Bronchial epithelial cell (primary cell): Measurements from ENCODE around the gene EFNB3. TPM values are rescaled to one million over a fixed set of nuclear protein-coding genes. Genes with fewer than 3 reads are reported as not detected.

Source experiments
- DNase-seq: peaks from one replicate; pipeline ENCODE4 v3.0.0-alpha.2; 2010; ENCODE audit warnings: low read depth
- FAIRE-seq: peaks from 2 replicates; lab custom pipeline; 2011; peaks lifted over from hg19 to GRCh38; lab: Jason Lieb, UNC
- H3K27me3 ChIP-seq: 2 replicates; pipeline ENCODE4 v1.5.1; 2011; ENCODE audit warnings: low read length; ENCODE audit not compliant: control insufficient read depth, insufficient read depth
- H3K36me3 ChIP-seq: 2 replicates; pipeline ENCODE4 v1.5.1; 2011; ENCODE audit warnings: low read length; ENCODE audit not compliant: control insufficient read depth, insufficient read depth
- H3K4me3 ChIP-seq: 2 replicates; pipeline ENCODE4 v1.5.1; 2011; ENCODE audit warnings: mild to moderate bottlenecking, low read depth, low read length, control low read depth
- total RNA-seq: library from RNA; depleted of rRNA; stranded (reverse); fragments of >200 nt; gene quantifications from 2 replicates; pipeline ENCODE4 v1.2.1, GENCODE V29; 2014
- TF ChIP-seq, protein P1 (sequence below): IDR thresholded peaks from 2 replicates; pipeline ENCODE4 v1.5.1; 2011; ENCODE audit warnings: mild to moderate bottlenecking, moderate library complexity, low read length, control low read depth, inconsistent platforms; ENCODE audit not compliant: insufficient read depth, severe bottlenecking

The EFNB3 gene
- total RNA-seq, 1 donor from 2014 or later: under 0.01 TPM

DNA sequence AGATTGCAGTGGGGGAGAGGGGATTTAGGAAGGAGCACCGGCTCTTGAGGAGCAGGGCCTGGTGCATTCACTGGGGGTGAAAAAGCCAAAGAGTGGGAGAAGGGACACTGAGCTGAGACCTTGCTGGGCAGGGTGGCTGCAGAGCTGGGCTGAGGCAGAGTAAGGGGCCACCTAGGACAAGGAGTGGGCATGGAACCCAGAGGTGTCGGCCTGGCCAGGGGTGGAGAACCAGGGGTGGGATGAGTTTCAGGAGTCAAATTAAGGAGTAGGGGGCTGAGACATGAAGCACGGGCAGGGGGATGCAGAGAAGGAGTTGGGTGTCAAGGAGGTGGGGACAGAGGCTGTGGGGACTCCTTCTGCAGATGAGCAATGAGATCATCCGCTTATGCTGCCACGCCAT is 32.6 kb downstream of the EFNB3 start:
- TF ChIP-seq, protein P1, sequence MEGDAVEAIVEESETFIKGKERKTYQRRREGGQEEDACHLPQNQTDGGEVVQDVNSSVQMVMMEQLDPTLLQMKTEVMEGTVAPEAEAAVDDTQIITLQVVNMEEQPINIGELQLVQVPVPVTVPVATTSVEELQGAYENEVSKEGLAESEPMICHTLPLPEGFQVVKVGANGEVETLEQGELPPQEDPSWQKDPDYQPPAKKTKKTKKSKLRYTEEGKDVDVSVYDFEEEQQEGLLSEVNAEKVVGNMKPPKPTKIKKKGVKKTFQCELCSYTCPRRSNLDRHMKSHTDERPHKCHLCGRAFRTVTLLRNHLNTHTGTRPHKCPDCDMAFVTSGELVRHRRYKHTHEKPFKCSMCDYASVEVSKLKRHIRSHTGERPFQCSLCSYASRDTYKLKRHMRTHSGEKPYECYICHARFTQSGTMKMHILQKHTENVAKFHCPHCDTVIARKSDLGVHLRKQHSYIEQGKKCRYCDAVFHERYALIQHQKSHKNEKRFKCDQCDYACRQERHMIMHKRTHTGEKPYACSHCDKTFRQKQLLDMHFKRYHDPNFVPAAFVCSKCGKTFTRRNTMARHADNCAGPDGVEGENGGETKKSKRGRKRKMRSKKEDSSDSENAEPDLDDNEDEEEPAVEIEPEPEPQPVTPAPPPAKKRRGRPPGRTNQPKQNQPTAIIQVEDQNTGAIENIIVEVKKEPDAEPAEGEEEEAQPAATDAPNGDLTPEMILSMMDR: no peak
- DNase-seq (no peak), FAIRE-seq (no peak)
- Histone ChIP-seq H3K36me3 (no peaks in the 10 kb centered on the region), H3K4me3 (no peak overlapping the region), H3K27me3 (peaks cover 2% of the 10 kb centered on the region)

DNA sequence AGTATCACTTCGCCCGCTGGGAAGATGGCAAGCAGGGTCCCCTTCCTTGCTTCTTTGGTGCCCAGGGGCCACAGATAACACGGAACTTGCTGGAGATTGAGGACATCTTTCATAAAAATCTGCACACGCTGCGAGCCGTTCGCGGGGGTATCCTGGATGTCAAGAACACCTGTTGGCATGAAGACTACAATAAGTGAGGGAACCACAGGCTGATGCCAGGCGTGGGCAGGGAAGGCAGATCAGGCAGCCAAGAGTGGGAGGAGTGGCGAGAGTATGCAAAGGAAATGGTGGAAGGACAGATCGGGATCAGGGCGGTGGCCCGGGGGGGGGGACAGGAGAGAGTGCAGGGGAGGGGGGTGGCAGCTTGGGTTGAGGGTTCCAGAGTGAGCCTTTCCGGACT is 34.7 kb downstream of the EFNB3 start:
- Histone ChIP-seq H3K36me3 (no peaks in the 10 kb centered on the region), H3K4me3 (no peak overlapping the region), H3K27me3 (peaks cover 2% of the 10 kb centered on the region)
- FAIRE-seq: no peak
- DNase-seq: no peak
- TF ChIP-seq, protein P1: no peak

DNA sequence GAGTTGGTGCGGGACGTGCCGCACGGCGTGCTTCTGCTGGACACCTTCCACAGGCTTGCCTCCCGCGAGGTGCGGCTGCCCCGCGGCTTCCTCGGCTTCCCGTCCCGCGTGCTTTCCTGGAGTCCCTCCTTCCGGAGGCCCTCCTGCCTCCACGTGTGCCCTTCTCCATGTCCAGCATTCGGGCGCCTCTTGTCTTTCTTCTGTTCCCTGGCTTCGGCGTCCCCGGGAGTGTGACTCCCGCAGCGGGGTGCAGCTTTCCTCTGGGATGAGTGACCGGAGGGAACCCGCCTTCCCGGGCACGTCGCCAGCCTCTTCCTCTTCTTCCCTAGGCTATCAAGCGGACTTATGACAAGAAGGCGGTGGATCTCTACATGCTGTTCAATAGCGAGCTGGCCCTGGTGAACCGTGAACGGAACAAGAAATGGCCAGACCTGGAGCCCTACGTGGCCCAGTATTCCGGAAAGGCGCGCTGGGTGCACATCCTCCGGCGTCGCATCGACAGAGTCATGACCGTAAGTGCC is 35.5 kb downstream of the EFNB3 start:
- DNase-seq (no peak), FAIRE-seq (no peak)
- no peak overlapping the region for H3K4me3 ChIP-seq
- H3K36me3 ChIP-seq: no peaks in the 10 kb centered on the region
- H3K27me3 ChIP-seq: peaks cover 2% of the 10 kb centered on the region
- TF ChIP-seq, protein P1: no peak

DNA sequence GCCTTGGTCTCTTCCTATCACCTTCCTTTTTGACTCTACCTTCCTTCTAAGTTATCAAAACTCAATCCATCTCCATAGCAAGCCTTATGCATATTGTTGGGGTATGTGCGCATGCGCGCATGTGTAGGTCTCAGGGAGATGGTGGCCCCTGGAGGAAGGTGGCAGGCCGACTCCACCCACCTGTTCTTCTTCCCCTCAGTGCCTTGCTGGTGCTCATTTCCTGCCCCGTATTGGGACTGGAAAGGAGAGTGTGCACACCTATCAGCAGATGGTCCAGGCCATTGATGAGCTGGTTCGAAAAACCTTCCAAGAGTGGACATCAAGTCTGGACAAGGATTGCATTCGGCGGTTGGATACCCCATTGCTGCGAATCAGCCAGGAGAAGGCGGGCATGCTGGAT is 37.7 kb downstream of the EFNB3 start:
- FAIRE-seq (no peak), DNase-seq (no peak)
- Histone ChIP-seq H3K27me3 (no peaks in the 10 kb centered on the region), H3K4me3 (no peak overlapping the region), H3K36me3 (no peaks in the 10 kb centered on the region)
- TF ChIP-seq, protein P1: no peak

DNA sequence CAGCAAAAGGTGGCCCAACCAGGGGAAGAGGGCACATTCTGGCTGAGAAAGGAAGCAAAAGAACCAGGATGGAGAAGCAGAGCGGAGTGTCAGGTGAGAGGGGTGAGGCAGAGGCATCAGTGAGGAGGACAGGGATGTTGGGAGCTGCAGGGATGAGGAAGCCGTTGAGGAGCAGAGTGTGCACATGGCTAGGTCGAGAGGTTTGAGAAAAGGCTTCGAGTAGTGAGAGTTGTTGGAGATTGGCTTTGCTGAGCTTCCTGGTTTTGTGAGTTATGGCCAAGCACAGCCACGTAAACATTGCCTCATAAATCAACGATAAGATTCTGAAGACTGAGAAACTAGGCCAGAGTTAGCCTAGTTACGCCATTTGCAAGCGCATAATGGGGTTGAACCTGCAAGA is 39.4 kb downstream of the EFNB3 start:
- FAIRE-seq: no peak
- Histone ChIP-seq H3K4me3 (no peak overlapping the region), H3K27me3 (no peaks in the 10 kb centered on the region), H3K36me3 (no peaks in the 10 kb centered on the region)
- DNase-seq: no peak
- TF ChIP-seq, protein P1: no peak
